ENCODE data around the gene ARL4C.

DNA sequence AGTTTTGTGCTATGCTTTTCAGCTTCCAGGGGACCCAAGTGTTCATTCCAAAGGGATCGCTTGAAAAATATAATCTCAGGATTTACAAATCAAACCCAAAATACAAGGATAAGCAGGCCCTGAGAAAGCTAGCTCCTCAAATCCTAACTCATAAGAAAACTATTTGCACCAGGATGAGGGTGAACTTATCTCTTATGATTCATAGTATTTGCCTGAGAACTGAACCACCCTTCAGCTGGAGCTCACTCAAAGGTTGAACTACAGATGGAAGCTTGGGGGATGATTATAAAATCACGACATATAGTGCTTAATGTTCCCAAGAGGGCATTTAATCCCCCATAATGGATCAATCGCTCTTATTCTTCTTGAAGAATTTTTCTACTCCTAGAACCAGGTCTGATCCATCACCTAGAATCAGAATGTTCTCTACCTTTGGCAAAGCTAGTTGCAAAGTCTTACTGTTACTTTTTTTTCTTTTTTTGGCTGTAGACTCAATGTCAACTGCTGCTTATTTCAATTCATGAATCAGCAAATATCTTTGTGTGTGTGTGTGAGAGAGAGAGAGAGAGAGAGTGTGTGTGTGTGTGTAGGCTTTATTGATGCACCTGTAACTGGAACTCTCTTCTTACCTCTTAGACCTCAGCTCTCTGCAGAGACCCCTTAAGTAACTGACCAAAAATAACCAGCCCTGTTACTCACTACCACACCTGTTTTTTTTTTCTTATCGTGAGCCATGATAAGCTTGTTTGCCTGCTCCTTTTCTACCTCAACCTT lies 44.8 kb downstream of the ARL4C start:
- TF ChIP-seq, protein P1, sequence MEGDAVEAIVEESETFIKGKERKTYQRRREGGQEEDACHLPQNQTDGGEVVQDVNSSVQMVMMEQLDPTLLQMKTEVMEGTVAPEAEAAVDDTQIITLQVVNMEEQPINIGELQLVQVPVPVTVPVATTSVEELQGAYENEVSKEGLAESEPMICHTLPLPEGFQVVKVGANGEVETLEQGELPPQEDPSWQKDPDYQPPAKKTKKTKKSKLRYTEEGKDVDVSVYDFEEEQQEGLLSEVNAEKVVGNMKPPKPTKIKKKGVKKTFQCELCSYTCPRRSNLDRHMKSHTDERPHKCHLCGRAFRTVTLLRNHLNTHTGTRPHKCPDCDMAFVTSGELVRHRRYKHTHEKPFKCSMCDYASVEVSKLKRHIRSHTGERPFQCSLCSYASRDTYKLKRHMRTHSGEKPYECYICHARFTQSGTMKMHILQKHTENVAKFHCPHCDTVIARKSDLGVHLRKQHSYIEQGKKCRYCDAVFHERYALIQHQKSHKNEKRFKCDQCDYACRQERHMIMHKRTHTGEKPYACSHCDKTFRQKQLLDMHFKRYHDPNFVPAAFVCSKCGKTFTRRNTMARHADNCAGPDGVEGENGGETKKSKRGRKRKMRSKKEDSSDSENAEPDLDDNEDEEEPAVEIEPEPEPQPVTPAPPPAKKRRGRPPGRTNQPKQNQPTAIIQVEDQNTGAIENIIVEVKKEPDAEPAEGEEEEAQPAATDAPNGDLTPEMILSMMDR (IDR thresholded peaks at IDR 0.05 in 8 of 11, conservative IDR thresholded peaks at IDR 0.05 in 3 of 11) = no peak
- no peak for TF ChIP-seq POLR2A (IDR thresholded peaks at IDR 0.05)

Measured in spleen (tissue), 7 donors.